ENCODE measurements around the gene CDO1.
"Not testable (repeated sequence)": the region's sequence is repeated elsewhere in the genome, so short reads cannot be mapped to it uniquely, and the experiment has no call there.

The CDO1 gene

GRCh38 chr5:115825948-115826347 is 9.5 kb upstream of the CDO1 start:
- DNase-seq, result no peak

GRCh38 chr5:115824983-115825382 is 8.5 kb upstream of the CDO1 start:
- DNase-seq, result not testable (repeated sequence)

- DNase-seq, result no peak
These were observed 4.4 kb upstream of the CDO1 start for GRCh38 chr5:115820846-115821245.

GRCh38 chr5:115818821-115819220 is 2.4 kb upstream of the CDO1 start:
- DNase-seq, result no peak

- no peak for DNase-seq
These were observed 927 bp upstream of the CDO1 start for GRCh38 chr5:115817386-115817785.

GRCh38 chr5:115815693-115816225 is 700 bp downstream of the CDO1 start:
- DNase-seq, result no peak

GRCh38 chr5:115815006-115815692 is 1.3 kb downstream of the CDO1 start:
- DNase-seq, result no peak

- DNase-seq, result no peak
These were observed 2.7 kb downstream of the CDO1 start for GRCh38 chr5:115813719-115814118.

- DNase-seq, result no peak
These were observed 4.1 kb downstream of the CDO1 start for GRCh38 chr5:115812372-115812771.

GRCh38 chr5:115811406-115811805 is 5.1 kb downstream of the CDO1 start:
- DNase-seq, result no peak

GRCh38 chr5:115810761-115811160 is 5.7 kb downstream of the CDO1 start:
- DNase-seq, result no peak

GRCh38 chr5:115809946-115810345 is 6.5 kb downstream of the CDO1 start:
- DNase-seq, result no peak

GRCh38 chr5:115808066-115808465 is 8.4 kb downstream of the CDO1 start:
- not testable (repeated sequence) for DNase-seq

GRCh38 chr5:115807654-115808052 is 8.8 kb downstream of the CDO1 start:
- DNase-seq, result no peak

- no peak for DNase-seq
These were observed 9.3 kb downstream of the CDO1 start for GRCh38 chr5:115806986-115807653.

- no peak for DNase-seq
These were observed 14.5 kb downstream of the CDO1 start for GRCh38 chr5:115801984-115802383.

- no peak for DNase-seq
These were observed 15.3 kb downstream of the CDO1 start for GRCh38 chr5:115801152-115801551.

- DNase-seq, result no peak
These were observed 16.4 kb downstream of the CDO1 start for GRCh38 chr5:115800108-115800507.

GRCh38 chr5:115798252-115798651 is 18.2 kb downstream of the CDO1 start:
- no peak for DNase-seq

- DNase-seq, result no peak
These were observed 19.8 kb downstream of the CDO1 start for GRCh38 chr5:115796656-115797055.

- no peak for DNase-seq
These were observed 20.8 kb downstream of the CDO1 start for GRCh38 chr5:115795700-115796099.

- DNase-seq, result no peak
These were observed 28.0 kb downstream of the CDO1 start for GRCh38 chr5:115788440-115788839.

- DNase-seq, result no peak
These were observed 29.0 kb downstream of the CDO1 start for GRCh38 chr5:115787426-115787825.

GRCh38 chr5:115785381-115786065 is 30.9 kb downstream of the CDO1 start:
- DNase-seq, result no peak

All from activated CD4-positive, CD25-positive, alpha-beta regulatory T cell (primary cell).